H1 (cell line): ENCODE measurements around the gene HDAC7. TPM values are rescaled to one million over a fixed set of nuclear protein-coding genes. Genes with fewer than 3 reads are reported as not detected.

Experiments
- FOSL1 ChIP-seq: IDR thresholded peaks from 2 replicates; pipeline ENCODE4 v1.6.1; 2011; ENCODE audit warnings: mild to moderate bottlenecking, low read depth, low read length, moderate library complexity; ENCODE audit not compliant: insufficient read depth
- MAX ChIP-seq: IDR thresholded peaks from 2 replicates; pipeline ENCODE4 v1.6.1; 2012; ENCODE audit warnings: inconsistent platforms
- SRF ChIP-seq: IDR thresholded peaks from 2 replicates; pipeline ENCODE4 v1.6.1; 2011; ENCODE audit warnings: mild to moderate bottlenecking, low read depth, low read length, moderate library complexity
- YY1 ChIP-seq: IDR thresholded peaks from 2 replicates; pipeline ENCODE4 v1.6.1; 2011; ENCODE audit warnings: low read depth, mild to moderate bottlenecking, low read length
- polyA plus RNA-seq, 7 experiments: library from polyadenylated mRNA; depleted of rRNA in 3 of 7; stranded (reverse) in 5 of 7; unstranded in 2 of 7; fragments of >200 nt in 5 of 7; fragments of 200-250 nt in 2 of 7; gene quantifications; 1 replicate in 5 of 7; 2 replicates in 1 of 7; 4 replicates in 1 of 7; pipeline versions ENCODE4 v1.2.1 to v1.2.3, GENCODE V29; 2011 to 2013; ENCODE audit warnings: missing spikeins in 2 of 7, mixed read lengths in 2 of 7
- total RNA-seq: library from RNA; stranded (reverse); fragmentation: NEBNext Ultra II Directional; extraction: Animal tissue kit (Norgen Biotek cat#: 25700); gene quantifications from 2 replicates; pipeline ENCODE4 v1.2.1, GENCODE V29; 2021

The HDAC7 gene
- total and polyA plus RNA-seq, 2 of the 8 experiments (the other 6 are each of a cell fraction or from before 2014, with no cell fraction given), result 25.5 to 84.9 TPM

- TF ChIP-seq MAX, result no peak
- TF ChIP-seq YY1, result no peak
- TF ChIP-seq FOSL1, result no peak
- TF ChIP-seq SRF, result no peak
- TF ChIP-seq, all 59 proteins: peak for 0
Observed at GRCh38 chr12:47801904-47802246, 17.8 kb downstream of the HDAC7 start (continued).
